Activated CD8-positive, alpha-beta T cell treated with anti-CD3 and anti-CD28 coated beads for 36 hours (primary cell): ENCODE results near the gene KCNQ5. TPM values are rescaled to one million over a fixed set of nuclear protein-coding genes. Genes with fewer than 3 reads are reported as not detected.

Experiments used
- ATAC-seq: fragments of 200-7000 bp; cut with Tn5 transposase; one replicate; pipeline ENCODE4 v1.10.0; 2021; ENCODE audit warnings: mild to moderate bottlenecking, moderate library complexity
- CTCF ChIA-PET: fragments of 350-600 bp; sonication (Branson Sonifier 250); formaldehyde crosslinking; loops from one replicate; lab custom pipeline; 2021; ENCODE audit warnings: antibody characterized with exemption; lab: Charles Lee
- POLR2A ChIA-PET: fragments of 350-600 bp; sonication (Branson Sonifier 250); formaldehyde crosslinking; loops from one replicate; lab custom pipeline; 2021; ENCODE audit warnings: antibody characterized with exemption; lab: Charles Lee
- DNase-seq: peaks from one replicate; pipeline ENCODE4 v3.0.0-alpha.2; 2020
- H3K27ac Mint-ChIP-seq: one replicate; pipeline ENCODE4 v1.8.0; 2021; ENCODE audit warnings: mild to moderate bottlenecking, mixed read lengths
- H3K27me3 Mint-ChIP-seq: one replicate; pipeline ENCODE4 v1.8.0; 2021; ENCODE audit warnings: mixed read lengths
- H3K36me3 Mint-ChIP-seq: one replicate; pipeline ENCODE4 v1.8.0; 2021; ENCODE audit warnings: low read depth, mixed read lengths
- H3K4me1 Mint-ChIP-seq: one replicate; pipeline ENCODE4 v1.8.0; 2021; ENCODE audit warnings: low read depth, mixed read lengths
- H3K4me3 Mint-ChIP-seq: one replicate; pipeline ENCODE4 v1.8.0; 2021; ENCODE audit warnings: mild to moderate bottlenecking, moderate library complexity, mixed read lengths
- H3K9me3 Mint-ChIP-seq: one replicate; pipeline ENCODE4 v1.8.0; 2021; ENCODE audit warnings: mixed read lengths
- CTCF ChIP-seq: fragments of 200-600 bp; IDR thresholded peaks from one replicate; pipeline ENCODE4 v1.8.0; 2022; ENCODE audit warnings: antibody characterized with exemption, mild to moderate bottlenecking
- intact Hi-C: fragments of 100-400 bp; cut with micrococcal nuclease; formaldehyde crosslinking; loops from one replicate; pipeline ENCODE4 v1.10.0; 2022
- total RNA-seq, 2 experiments: library from RNA; stranded (reverse); gene quantifications; one replicate each; pipeline ENCODE4 v1.2.3, GENCODE V29; 2021

The KCNQ5 gene
- total RNA-seq, 2 experiments from 2014 or later = 14.6 to 14.9 TPM

GRCh38 chr6:72784581-72784980 lies 162.7 kb downstream of the KCNQ5 start:
- intact Hi-C loops = no loop called here
- H3K4me1 Mint-ChIP-seq = peaks cover 5% of the 10 kb centered on the region
- H3K27ac Mint-ChIP-seq = no peak overlapping the region
- peaks cover 7% of the 10 kb centered on the region for H3K36me3 Mint-ChIP-seq
- CTCF ChIA-PET = interaction anchor here (1.5 kb wide), 1 partner anchor 168 kb away, joined by 3 read pairs; no protein-coding TSS in a partner anchor
- POLR2A ChIA-PET = no interaction called here
- DNase-seq (no peak), ATAC-seq (no peak)
- H3K27me3 Mint-ChIP-seq = no peaks in the 10 kb centered on the region
- H3K4me3 Mint-ChIP-seq = no peak overlapping the region
- TF ChIP-seq CTCF = no peak
- H3K9me3 Mint-ChIP-seq = no peaks in the 10 kb centered on the region

- intact Hi-C loops = no loop called here
- peaks cover 5% of the 10 kb centered on the region for H3K4me1 Mint-ChIP-seq
- POLR2A ChIA-PET = no interaction called here
- H3K4me3 Mint-ChIP-seq = no peak overlapping the region
- H3K27me3 Mint-ChIP-seq = no peaks in the 10 kb centered on the region
- H3K27ac Mint-ChIP-seq = no peak overlapping the region
- peaks cover 5% of the 10 kb centered on the region for H3K36me3 Mint-ChIP-seq
- no peaks in the 10 kb centered on the region for H3K9me3 Mint-ChIP-seq
- ATAC-seq = no peak
- CTCF ChIA-PET = no interaction called here
- TF ChIP-seq CTCF = no peak
- DNase-seq = no peak
Observed at GRCh38 chr6:72787391-72788031, 165.6 kb downstream of the KCNQ5 start.

GRCh38 chr6:72788188-72788587 lies 166.3 kb downstream of the KCNQ5 start:
- DNase-seq (no peak), ATAC-seq (no peak)
- Mint-ChIP-seq H3K4me3 (no peak overlapping the region), H3K4me1 (peaks cover 5% of the 10 kb centered on the region), H3K9me3 (no peaks in the 10 kb centered on the region), H3K36me3 (peaks cover 5% of the 10 kb centered on the region), H3K27me3 (no peaks in the 10 kb centered on the region), H3K27ac (no peak overlapping the region)
- intact Hi-C loops = no loop called here
- TF ChIP-seq CTCF = no peak
- POLR2A ChIA-PET = no interaction called here
- CTCF ChIA-PET = no interaction called here

- POLR2A ChIA-PET = no interaction called here
- Mint-ChIP-seq H3K4me1 (peaks cover 5% of the 10 kb centered on the region), H3K9me3 (no peaks in the 10 kb centered on the region), H3K4me3 (no peak overlapping the region), H3K27ac (no peak overlapping the region), H3K27me3 (no peaks in the 10 kb centered on the region), H3K36me3 (peaks cover 3% of the 10 kb centered on the region)
- intact Hi-C loops = no loop called here
- DNase-seq (no peak), ATAC-seq (no peak)
- CTCF ChIA-PET = no interaction called here
- no peak for TF ChIP-seq CTCF
Observed at GRCh38 chr6:72789145-72789544, 167.3 kb downstream of the KCNQ5 start.

GRCh38 chr6:72792692-72793091 lies 170.8 kb downstream of the KCNQ5 start:
- no peak for TF ChIP-seq CTCF
- DNase-seq (no peak), ATAC-seq (no peak)
- no peak overlapping the region for H3K4me3 Mint-ChIP-seq
- no peak overlapping the region for H3K27ac Mint-ChIP-seq
- H3K27me3 Mint-ChIP-seq = no peaks in the 10 kb centered on the region
- CTCF ChIA-PET = no interaction called here
- H3K36me3 Mint-ChIP-seq = peaks cover 2% of the 10 kb centered on the region
- intact Hi-C loops = no loop called here
- no peaks in the 10 kb centered on the region for H3K9me3 Mint-ChIP-seq
- H3K4me1 Mint-ChIP-seq = peaks cover 5% of the 10 kb centered on the region
- POLR2A ChIA-PET = interaction anchor here (0.7 kb wide), 1 partner anchor 206 kb away, joined by 3 read pairs; no protein-coding TSS in a partner anchor
